Fibroblast of mammary gland (primary cell): ENCODE data around the gene CENPO.
"Not testable (repeated sequence)": the region's sequence is repeated elsewhere in the genome, so short reads cannot be mapped to it uniquely, and the experiment has no call there.

Experiments used
- DNase-seq: peaks from one replicate; pipeline ENCODE4 v3.0.0-alpha.2; 2010; ENCODE audit warnings: low read depth
- H3K4me3 ChIP-seq: 2 replicates; pipeline ENCODE4 v1.5.1; 2011; ENCODE audit warnings: low read depth, mild to moderate bottlenecking, low read length, moderate library complexity; ENCODE audit not compliant: control insufficient read depth
- TF ChIP-seq, protein P1 (sequence below): conservative IDR thresholded peaks from 2 replicates; pipeline ENCODE4 v1.5.1; 2011; ENCODE audit warnings: low read depth, low read length, inconsistent platforms; ENCODE audit not compliant: control insufficient read depth, insufficient read depth

Gene CENPO

DNA sequence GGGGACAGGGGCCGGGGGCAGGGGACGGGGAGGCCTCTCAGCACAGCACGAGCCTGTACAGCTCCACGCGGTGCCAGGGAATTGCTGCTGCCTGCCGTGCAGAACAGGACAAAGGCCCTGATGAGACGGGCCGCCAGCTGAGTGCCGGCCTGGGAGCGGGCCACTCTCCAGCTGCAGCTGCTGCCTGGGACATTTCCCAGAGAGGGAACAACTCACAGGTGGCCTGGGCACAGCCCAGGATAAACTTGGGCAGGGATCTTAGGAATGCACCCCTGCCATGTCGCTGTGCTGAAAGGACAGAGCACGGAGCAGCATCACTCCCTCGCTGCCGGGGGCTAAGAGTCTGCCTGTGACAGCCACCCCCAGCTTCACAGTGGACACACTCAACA, 38.8 kb downstream of the CENPO start:
- no peak for DNase-seq
- TF ChIP-seq, protein P1, sequence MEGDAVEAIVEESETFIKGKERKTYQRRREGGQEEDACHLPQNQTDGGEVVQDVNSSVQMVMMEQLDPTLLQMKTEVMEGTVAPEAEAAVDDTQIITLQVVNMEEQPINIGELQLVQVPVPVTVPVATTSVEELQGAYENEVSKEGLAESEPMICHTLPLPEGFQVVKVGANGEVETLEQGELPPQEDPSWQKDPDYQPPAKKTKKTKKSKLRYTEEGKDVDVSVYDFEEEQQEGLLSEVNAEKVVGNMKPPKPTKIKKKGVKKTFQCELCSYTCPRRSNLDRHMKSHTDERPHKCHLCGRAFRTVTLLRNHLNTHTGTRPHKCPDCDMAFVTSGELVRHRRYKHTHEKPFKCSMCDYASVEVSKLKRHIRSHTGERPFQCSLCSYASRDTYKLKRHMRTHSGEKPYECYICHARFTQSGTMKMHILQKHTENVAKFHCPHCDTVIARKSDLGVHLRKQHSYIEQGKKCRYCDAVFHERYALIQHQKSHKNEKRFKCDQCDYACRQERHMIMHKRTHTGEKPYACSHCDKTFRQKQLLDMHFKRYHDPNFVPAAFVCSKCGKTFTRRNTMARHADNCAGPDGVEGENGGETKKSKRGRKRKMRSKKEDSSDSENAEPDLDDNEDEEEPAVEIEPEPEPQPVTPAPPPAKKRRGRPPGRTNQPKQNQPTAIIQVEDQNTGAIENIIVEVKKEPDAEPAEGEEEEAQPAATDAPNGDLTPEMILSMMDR = no peak
- H3K4me3 ChIP-seq = no peak overlapping the region

DNA sequence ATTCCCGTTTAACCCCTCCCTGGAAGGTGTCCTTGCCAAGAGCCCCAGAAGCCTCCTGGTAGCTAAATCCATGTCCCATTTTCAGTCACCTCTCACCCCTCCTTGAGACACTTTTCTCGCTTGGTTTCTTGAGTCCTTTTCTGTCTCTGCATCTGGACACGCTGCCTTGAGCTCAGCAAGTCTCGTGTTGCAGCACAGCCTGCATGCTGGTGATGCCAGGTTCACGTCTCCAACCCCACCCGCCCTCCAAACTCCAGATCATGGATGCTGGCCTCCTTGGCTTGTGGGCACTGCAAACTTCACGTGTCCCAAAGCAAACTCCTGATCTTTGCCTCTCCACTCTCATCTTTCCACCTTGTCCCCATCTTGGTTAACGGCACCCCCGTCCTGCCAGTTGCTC, 39.3 kb downstream of the CENPO start:
- TF ChIP-seq, protein P1 = no peak
- DNase-seq = no peak
- no peak overlapping the region for H3K4me3 ChIP-seq

DNA sequence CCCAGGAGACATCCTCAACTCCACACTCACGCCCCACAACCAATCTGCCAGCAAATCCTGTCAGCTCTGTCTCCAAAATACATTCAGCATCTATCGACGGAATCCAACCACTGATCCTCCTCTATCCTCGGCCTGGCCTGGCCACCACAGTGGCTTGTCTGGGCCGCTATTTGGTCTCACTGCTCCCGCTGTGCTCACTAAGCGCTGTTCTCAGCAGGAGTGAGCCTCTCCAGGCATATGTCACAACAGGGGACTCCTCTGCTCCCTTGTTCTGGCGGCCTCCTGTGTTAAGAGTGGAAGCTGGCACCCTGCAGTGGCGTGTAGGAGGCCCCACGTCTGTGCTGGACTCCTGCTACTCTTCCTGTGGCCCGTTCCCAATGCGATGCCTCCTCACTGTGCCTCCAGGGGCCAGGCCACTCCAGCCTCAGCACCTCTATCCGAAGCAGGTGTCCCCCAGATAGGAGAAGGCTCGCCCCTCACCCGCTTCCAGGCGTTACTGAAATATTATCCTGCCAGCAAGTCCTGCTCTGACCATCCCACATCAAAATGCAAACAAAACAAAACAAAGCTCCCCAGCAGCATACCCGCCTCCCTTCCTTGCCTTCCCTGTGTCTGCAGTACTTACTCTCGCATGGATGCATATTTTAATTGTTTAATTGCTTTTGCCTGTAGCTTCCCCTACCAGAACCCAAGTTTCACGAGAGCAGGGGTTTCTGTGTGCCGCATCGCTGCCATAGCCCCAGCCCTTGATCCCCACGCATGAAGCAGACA, 39.9 kb downstream of the CENPO start:
- H3K4me3 ChIP-seq = no peak overlapping the region
- no peak for DNase-seq
- TF ChIP-seq, protein P1 = no peak

DNA sequence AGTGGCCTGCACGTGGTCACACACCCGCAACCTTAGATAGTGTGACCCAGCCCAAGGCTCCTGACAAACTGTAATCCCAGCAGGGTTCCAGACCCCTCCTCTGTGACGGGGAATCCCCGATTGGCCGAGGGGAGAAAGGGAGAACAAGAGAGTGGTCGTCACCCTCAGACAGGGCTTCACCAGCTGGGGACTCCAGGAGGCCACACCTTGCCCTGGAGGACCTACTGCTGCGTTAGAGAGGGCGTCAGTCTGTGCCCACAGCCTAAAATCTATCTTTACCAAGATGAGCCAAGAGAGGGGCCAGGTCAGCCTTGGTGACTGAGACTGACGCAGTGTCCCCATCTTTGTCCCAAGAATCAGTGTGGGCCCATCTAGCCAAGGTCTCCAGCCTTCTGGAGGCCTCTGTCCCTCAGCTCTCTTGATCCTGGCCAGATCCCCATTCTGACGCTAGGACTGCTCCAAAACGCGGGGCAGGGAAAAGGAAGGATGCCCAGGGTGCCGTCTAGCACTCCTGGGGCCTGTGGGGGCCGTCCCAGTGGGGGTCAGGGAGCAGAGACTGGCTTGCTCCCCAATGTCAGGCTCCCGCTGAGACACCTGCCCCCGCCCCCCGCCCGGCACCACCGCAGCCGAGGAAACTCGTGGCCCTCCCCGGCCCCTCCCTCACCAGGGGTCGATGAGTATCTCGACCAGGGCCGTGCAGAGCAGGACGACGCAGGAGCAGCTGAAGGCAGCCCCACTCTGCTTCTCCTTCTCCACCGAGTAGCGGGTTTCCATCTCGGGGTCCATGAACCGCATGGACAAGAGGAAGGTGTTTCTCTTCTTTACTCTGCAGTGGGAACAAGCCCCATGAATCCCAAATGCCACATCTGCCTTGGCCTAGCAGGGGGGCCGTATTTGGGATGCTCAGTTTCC, 40.9 kb downstream of the CENPO start:
- no peak overlapping the region for H3K4me3 ChIP-seq
- DNase-seq = no peak
- TF ChIP-seq, protein P1 = no peak

DNA sequence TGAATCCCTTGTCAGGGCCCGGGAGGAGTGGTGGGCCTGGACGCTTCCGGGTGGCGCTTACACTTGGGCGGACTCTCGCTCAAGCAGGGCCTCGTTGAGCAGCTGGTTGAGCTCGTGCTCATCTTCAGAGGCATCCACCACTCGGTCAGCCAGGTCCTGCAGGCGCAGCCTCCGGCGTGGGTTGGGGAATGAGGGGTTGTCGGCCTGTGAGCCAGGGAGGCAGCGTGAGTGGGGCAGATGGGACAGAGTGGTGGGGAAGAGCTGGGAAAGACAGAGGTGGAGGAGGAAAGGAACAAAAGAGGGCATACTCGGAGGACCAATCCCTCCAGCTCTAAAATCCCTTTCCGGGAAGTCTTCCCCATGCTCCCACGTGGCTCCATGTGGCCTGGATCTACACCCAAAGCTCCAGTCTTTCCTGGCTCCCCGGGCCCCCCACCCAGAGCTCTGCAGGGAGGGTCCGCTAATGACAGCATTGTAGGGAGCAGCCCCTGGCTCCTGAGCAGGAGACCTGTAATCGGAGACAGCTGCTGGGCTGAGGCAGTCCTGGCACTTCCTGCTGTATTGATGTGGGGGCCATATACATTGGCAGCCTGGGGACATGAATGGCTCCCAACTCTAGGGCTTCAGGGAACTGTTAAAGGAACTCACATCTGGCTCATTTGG, 41.6 kb downstream of the CENPO start:
- TF ChIP-seq, protein P1 = no peak
- no peak for DNase-seq
- no peak overlapping the region for H3K4me3 ChIP-seq

DNA sequence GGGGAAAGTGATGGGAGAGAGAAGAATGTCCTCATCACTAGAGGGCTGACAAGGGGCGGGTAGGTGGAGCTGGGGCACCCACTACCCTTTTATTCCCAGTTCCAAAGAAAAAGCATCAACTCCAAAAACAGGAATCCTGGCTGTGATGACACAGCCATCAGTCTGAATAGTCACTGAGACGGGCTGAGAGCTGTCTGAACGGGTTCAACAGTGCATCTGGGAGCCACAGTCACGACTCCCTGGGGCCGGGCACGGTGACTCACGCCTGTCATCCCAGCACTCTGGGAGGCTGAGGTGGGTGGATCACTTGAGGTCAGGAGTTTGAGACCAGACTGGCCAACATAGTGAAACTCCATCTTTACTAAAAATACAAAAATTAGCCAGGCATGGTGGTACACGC, 42.2 kb downstream of the CENPO start:
- H3K4me3 ChIP-seq = not testable (repeated sequence)
- peak; percentile 53 for DNase-seq

DNA sequence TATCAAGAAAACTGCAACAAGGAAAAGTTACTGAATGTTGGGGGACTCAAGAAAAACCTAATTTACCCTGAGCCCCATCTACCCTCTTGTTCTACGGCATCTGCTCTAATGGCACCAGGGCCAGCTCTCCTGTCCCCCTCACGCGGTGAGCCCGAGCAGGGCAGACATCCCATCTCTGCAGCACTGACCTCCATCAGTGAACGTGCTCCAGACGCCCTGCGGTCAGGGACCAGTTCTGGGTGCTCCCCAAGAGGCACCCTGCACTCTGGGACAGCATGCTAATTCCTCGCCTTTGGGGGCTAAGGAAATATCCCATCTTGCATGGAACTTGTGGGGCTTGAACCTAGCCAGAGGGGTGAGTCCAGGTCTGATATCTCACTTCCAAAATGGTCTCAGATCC, 43.0 kb downstream of the CENPO start:
- DNase-seq = no peak
- TF ChIP-seq, protein P1 = no peak
- no peak overlapping the region for H3K4me3 ChIP-seq
